Cortex of kidney (tissue), 1 donor: Measurements from ENCODE around the gene OSMR.
"Not testable (repeated sequence)": the region's sequence is repeated elsewhere in the genome, so short reads cannot be mapped to it uniquely, and the experiment has no call there.

Experiments
- DNase-seq: peaks from one replicate; lab custom pipeline; 2025; lab: John Stamatoyannopoulos, UW

OSMR gene

GRCh38 chr5:38831117-38831516 lies 14.7 kb upstream of the OSMR start:
- no peak for DNase-seq

GRCh38 chr5:38831909-38832308 lies 13.9 kb upstream of the OSMR start:
- no peak for DNase-seq

GRCh38 chr5:38832810-38833209 lies 13.0 kb upstream of the OSMR start:
- DNase-seq = no peak

DNA sequence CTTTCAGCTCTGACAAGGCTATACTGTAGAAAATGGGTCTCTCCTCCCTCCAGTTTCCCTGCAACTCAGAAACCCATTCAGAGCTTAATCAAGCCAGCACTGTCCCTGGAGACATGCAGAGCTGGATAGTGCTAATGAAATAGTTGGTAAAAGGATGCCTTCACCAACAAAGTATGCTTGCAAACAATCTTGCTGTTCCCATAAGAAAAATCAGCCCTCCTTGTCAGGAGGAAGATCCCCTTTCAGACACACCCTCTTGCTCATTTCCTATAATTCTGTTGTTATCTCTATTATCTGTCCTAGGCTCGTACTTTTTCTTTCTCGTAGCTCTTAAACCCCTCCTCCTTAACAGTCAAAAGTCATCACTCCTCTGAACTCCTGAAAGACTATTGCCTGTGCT lies 9.9 kb upstream of the OSMR start:
- no peak for DNase-seq

- no peak for DNase-seq
Measured at GRCh38 chr5:38837416-38837815, 8.4 kb upstream of the OSMR start.

DNA sequence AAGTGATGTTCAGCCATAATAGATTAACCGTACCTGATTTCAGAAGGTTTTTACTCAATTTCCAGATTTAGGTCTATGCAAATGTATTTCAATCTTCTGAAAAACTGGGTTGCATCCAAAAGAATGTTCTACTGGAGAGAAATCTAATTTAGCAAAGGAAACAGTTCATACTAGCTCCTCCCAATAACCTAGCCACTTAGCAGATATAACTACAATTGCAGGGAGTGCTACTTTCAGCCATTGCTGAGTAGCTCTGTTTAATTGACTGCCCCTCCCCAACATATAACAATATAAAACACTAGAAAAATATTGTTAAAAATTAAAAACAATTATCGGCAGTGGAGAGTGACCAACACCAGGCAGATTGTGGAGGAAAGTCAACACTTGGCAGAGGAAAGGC lies 7.9 kb upstream of the OSMR start:
- DNase-seq = no peak

DNA sequence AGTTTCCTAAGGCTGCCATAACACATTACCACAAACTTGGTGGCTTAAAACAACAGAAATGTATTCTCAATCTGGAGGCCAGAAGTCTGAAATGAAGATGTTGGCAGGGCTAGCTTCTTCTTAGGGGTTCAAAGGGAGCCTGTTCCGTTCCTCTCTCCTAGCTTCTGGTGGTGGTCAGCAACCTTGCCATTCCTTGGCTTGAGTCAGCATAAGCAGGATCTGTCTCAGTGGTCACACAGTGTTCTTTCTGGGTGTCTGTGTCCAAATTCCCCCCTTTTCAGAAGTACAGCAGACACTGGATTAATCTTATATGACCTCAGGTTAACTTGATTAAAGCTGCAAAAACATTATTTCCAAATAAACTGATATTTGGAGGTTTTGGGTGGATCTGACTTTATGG lies 2.1 kb upstream of the OSMR start:
- DNase-seq = no peak

DNA sequence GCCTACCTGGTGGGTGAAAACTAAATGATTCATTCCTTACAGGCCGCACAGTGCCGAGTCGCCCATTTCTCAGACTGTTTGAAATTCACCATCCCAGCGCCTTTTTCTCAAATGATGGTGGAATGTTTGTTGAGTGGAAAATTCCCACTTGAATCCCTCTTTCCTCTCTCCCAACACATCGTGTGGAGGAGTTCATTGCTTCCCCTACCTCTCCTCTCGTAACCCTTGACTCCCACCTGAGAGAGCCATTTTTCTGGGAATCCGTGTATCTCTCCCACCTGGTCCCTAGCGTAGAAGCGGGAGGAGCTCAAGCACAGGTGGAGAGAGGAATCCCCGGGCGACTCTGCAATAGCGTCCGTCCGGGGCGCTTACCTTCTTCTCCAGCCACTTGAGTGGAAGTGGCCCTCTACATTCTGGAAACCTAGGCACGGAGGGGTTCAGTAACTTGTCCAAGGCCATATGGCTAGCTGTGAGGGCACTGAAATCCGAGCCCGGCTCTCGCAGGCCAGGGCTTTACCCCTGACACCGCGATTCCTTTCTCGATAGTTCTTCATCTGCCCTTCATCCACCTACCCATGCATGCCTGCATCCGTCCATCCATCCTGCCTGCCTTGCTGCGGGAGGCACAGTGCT lies 683 bp downstream of the OSMR start:
- no peak for DNase-seq

- no peak for DNase-seq
Measured at GRCh38 chr5:38847559-38848347, 1.9 kb downstream of the OSMR start.

- no peak for DNase-seq
Measured at GRCh38 chr5:38848637-38849036, 2.8 kb downstream of the OSMR start.

DNA sequence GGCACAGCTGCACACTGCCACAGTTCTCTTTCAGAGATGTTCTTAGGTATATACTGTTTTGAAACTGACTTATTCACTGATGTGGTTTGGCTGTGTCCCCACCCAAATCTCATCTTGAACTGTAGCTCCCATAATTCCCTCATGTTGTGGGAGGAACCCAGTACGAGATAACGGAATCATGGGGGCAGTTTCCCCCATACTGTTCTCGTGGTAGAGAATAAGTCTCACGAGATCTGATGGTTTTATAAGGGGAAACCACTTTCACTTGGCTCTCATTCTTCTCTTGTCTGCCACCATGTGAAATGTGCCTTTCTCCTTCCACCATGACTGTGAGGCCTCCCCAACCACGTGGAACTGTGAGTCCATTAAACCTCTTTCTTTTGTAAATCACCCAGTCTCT lies 5.8 kb downstream of the OSMR start:
- DNase-seq = not testable (repeated sequence)

DNA sequence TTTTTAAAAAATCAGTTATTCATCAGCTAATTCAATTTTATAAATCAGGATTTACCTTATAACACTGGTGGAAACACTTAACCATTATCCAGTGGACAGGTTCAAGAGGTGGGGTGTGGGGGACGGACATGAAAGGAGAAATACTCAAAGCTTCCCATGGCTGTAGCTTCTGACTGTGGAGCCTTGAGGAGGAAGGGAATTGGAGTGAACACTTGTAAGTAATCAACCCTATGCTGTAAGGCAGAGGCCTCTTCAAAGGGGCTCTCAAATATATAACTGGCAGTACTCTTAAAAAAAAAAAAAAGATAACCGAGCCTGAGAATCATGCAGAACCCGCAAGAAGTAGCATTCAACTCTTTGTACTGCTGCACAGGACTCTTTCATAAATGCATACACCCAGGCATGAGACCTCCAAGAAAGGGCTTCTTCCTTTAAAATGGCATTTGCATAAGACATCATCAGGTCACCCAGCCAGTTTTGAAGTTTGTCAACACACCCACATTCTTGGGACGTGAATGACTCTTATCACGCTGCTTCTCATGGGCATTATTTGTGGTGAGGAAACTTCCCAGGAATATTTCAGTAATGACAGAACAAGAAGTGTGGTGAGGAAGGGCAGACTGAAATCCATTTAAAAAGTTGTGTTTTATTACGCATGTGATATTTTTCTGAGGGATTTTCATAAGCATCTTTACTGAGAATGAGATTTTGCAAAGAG lies 8.1 kb downstream of the OSMR start:
- DNase-seq = no peak

GRCh38 chr5:38854907-38855306 lies 9.1 kb downstream of the OSMR start:
- DNase-seq = no peak

GRCh38 chr5:38856660-38857059 lies 10.8 kb downstream of the OSMR start:
- no peak for DNase-seq

- DNase-seq = no peak
Measured at GRCh38 chr5:38858839-38859238, 13.0 kb downstream of the OSMR start.

- not testable (repeated sequence) for DNase-seq
Measured at GRCh38 chr5:38861986-38862770, 16.4 kb downstream of the OSMR start.

DNA sequence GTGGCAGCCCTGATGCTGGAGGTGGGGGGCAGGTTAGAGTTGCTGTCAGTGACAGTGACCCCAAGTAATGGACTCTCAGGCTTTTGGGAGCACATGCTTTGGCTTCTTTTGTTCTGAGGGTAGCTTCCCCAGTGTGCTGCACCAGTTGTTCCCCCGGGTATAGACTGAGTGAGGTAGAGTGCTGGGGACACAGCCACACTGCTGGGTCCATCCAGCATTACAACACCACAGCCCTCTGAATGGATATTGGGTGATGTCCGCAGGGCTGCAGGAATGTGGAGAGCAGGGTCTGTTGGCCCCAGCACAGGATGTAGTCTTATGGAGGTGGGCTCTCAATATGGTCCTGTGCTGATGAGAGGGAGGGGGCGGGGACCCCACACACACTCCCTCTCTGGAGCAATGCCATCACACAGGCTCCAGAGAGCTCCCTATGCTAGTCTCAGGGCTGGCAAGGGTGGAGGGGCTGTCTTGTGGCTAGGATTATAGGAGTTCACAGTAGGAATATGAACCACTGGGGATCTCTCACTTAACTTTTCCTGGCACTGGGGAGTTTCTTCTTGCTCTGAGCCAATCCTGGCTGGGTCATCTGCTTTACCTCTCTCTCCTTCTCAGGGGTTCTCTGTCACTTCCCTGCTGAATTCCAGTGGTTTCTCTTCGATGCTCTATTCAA lies 20.7 kb downstream of the OSMR start:
- no peak for DNase-seq

DNA sequence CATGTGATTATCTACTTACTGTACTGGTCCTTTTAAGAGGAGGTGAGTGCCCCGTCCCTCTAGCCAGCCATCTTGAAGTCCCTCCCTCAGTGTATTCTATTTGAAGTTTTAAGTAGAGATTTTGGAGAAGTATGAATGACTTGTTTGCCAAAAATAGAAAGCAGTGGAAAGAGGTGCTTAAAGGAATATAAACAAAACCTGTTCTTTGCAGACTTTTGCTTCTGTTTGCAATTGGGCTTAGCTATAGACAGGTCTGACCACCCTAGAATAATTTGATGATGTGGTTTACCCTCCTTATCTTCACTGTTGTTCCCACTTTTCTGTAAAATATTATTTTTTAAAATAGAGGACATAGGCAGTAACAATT lies 21.2 kb downstream of the OSMR start:
- DNase-seq = no peak

DNA sequence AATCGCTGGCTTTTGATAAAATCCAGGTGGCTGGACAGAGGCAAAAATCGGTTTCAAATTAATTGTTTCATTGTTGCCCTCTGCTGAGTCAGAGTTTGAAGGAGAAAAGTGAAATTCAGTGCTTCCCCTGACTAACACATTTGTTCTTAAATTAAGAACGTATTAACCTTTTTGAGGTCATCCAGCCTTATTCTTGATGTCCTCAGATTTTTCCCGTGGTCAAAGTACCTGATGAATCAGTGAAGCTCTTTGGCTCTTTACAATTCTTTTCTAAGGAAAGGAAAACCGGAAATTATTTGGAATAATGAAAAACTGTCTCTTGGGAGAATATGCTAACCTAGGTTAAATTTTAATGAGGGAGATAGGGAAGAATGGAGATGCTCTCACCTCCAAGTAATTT lies 21.6 kb downstream of the OSMR start:
- no peak for DNase-seq

- DNase-seq = no peak
Measured at GRCh38 chr5:38870595-38870994, 24.8 kb downstream of the OSMR start.

DNA sequence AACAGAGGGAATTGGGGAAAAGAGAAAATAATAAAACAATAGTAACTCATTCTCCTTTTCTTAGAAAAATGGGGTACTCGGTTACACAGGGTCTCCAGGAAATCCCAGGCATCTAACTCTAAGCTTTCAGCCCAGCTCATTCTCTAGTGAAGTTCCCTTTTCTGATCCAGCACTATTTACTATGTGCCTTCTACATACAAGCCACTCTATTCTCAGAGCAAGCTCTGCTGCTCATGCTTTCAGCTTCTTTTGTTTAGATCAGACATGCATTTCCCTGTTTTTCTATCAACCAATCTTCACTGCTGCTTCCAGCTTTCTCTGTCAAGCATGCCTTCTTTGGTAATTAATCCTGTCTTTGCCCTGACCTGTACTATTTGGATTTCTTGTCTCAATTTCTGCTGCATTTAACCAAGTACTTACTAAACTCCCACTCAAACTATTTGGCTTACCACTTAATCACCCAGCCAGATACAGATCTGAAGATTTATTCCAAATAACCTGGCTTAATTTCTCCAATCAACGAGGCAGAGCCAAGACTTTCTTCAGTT lies 25.3 kb downstream of the OSMR start:
- DNase-seq = no peak
